Stimulated activated CD8-positive, alpha-beta memory T cell treated with anti-CD3 and anti-CD28 coated beads, Interleukin-7, amount 100 ng/mL, for 1 hour (primary cell): ENCODE measurements around the gene SHROOM2.
"Not testable (repeated sequence)": the region's sequence is repeated elsewhere in the genome, so short reads cannot be mapped to it uniquely, and the experiment has no call there.

ENCODE experiments used
- DNase-seq, 2 donors: peaks; one replicate each; pipeline ENCODE4 v3.0.0-alpha.2; 2020; ENCODE audit warnings: low read depth in 2 of 2

The SHROOM2 gene

GRCh38 chrX:9781941-9782340 lies 4.3 kb upstream of the SHROOM2 start:
- DNase-seq: no peak

- DNase-seq: no peak
Observed at GRCh38 chrX:9784332-9784731, 1.9 kb upstream of the SHROOM2 start.

- DNase-seq: no peak
Observed at GRCh38 chrX:9785254-9785943, 830 bp upstream of the SHROOM2 start.

- DNase-seq: no peak
Observed at GRCh38 chrX:9786798-9787635, 788 bp downstream of the SHROOM2 start.

- DNase-seq: no peak
Observed at GRCh38 chrX:9788911-9789310, 2.7 kb downstream of the SHROOM2 start.

GRCh38 chrX:9789555-9789954 lies 3.3 kb downstream of the SHROOM2 start:
- DNase-seq: no peak

- no peak for DNase-seq
Observed at GRCh38 chrX:9790866-9791265, 4.6 kb downstream of the SHROOM2 start.

GRCh38 chrX:9794495-9794894 lies 8.3 kb downstream of the SHROOM2 start:
- no peak for DNase-seq

GRCh38 chrX:9797384-9798360 lies 11.4 kb downstream of the SHROOM2 start:
- DNase-seq: no peak

GRCh38 chrX:9802737-9803136 lies 16.5 kb downstream of the SHROOM2 start:
- DNase-seq: no peak

GRCh38 chrX:9804444-9804843 lies 18.2 kb downstream of the SHROOM2 start:
- no peak for DNase-seq

- no peak for DNase-seq
Observed at GRCh38 chrX:9805956-9806355, 19.7 kb downstream of the SHROOM2 start.

GRCh38 chrX:9807355-9808182 lies 21.3 kb downstream of the SHROOM2 start:
- no peak for DNase-seq

- DNase-seq: not testable (repeated sequence)
Observed at GRCh38 chrX:9809876-9810275, 23.6 kb downstream of the SHROOM2 start.

GRCh38 chrX:9811086-9811485 lies 24.9 kb downstream of the SHROOM2 start:
- DNase-seq: not testable (repeated sequence)

GRCh38 chrX:9816084-9816700 lies 30.0 kb downstream of the SHROOM2 start:
- no peak for DNase-seq

GRCh38 chrX:9821572-9821971 lies 35.3 kb downstream of the SHROOM2 start:
- no peak for DNase-seq

- DNase-seq: no peak
Observed at GRCh38 chrX:9824554-9824953, 38.3 kb downstream of the SHROOM2 start.

- no peak for DNase-seq
Observed at GRCh38 chrX:9825129-9825790, 39.0 kb downstream of the SHROOM2 start.

GRCh38 chrX:9825966-9826365 lies 39.7 kb downstream of the SHROOM2 start:
- no peak for DNase-seq
